Chondrocyte (in vitro differentiated cells): Measurements from ENCODE around the gene NOVA2. TPM values are rescaled to one million over a fixed set of nuclear protein-coding genes. Genes with fewer than 3 reads are reported as not detected.
A peak's percentile ranks its signal among the peaks of the same experiment; 100 is the strongest.

Experiments used
- DNase-seq: peaks from one replicate; pipeline ENCODE4 v3.0.0; 2021; ENCODE audit warnings: mixed read lengths, low spot score
- H3K27ac Mint-ChIP-seq: one replicate; pipeline ENCODE4 v1.8.0; 2021; ENCODE audit warnings: mild to moderate bottlenecking, moderate library complexity, mixed read lengths; ENCODE audit not compliant: unreplicated experiment
- H3K27me3 Mint-ChIP-seq: 2 replicates; pipeline ENCODE4 v1.8.0; 2021; ENCODE audit warnings: low read depth, mixed read lengths
- H3K36me3 Mint-ChIP-seq: 2 replicates; pipeline ENCODE4 v1.8.0; 2021; ENCODE audit warnings: low read depth, mixed read lengths
- H3K4me1 Mint-ChIP-seq: 2 replicates; pipeline ENCODE4 v1.8.0; 2021; ENCODE audit warnings: low read depth, mild to moderate bottlenecking, mixed read lengths
- H3K4me3 Mint-ChIP-seq: one replicate; pipeline ENCODE4 v1.8.0; 2021; ENCODE audit warnings: mild to moderate bottlenecking, moderate library complexity, mixed read lengths; ENCODE audit not compliant: unreplicated experiment
- H3K9me3 Mint-ChIP-seq: 2 replicates; pipeline ENCODE4 v1.8.0; 2021; ENCODE audit warnings: low read depth, mixed read lengths
- CTCF ChIP-seq: fragments of 200-600 bp; sonication (generic); IDR thresholded peaks from 2 replicates; pipeline ENCODE4 v1.5.0; 2021; ENCODE audit warnings: antibody characterized with exemption, mild to moderate bottlenecking, moderate library complexity
- total RNA-seq: library from RNA; stranded (reverse); gene quantifications from 3 replicates; pipeline ENCODE4 v1.2.1, GENCODE V29; 2021

The NOVA2 gene
- total RNA-seq, 1 donor from 2014 or later, result 0.22 TPM

DNA sequence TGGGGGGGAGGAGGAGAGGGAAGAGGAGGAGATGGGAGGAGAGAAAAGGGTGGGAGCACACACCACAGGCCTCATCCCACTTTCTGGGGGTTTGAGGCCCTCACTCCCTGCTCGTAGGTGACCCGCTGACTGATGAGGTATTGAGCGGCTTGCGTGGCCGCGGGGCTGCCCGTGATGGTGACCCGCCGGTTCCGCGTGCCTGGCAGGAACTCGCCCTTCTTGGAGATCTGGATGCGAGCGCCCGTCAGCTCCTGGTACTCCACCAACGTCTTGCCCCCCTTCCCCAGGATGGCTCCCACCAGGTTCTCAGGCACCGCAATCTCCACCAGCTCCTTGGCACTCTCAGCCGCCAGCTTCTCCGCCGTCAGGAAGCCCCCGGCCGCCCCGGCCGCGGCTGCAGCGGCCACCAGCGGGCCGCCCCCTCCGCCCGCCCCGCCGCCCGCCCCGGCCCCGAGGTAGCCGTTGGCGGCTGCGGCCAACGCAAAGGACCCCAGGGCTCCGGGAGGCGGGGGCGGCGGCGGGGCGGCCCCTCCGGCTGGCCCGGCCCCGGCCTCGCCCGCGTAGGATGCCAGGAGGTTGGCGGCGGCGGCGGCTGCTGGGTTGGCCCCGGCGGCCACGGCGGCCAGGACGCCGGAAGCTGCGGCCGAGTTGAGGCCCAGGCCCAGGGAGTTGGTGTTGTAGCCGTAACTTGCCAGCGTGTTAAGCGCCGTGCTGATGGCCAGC is 33.7 kb downstream of the NOVA2 start:
- Mint-ChIP-seq H3K4me3 (no peak overlapping the region), H3K27me3 (peaks cover 50% of the 10 kb centered on the region), H3K9me3 (no peaks in the 10 kb centered on the region), H3K36me3 (peaks cover 2% of the 10 kb centered on the region), H3K27ac (no peak overlapping the region), H3K4me1 (no peaks in the 10 kb centered on the region)
- peak; percentile 80 for DNase-seq
- no peak for TF ChIP-seq CTCF

DNA sequence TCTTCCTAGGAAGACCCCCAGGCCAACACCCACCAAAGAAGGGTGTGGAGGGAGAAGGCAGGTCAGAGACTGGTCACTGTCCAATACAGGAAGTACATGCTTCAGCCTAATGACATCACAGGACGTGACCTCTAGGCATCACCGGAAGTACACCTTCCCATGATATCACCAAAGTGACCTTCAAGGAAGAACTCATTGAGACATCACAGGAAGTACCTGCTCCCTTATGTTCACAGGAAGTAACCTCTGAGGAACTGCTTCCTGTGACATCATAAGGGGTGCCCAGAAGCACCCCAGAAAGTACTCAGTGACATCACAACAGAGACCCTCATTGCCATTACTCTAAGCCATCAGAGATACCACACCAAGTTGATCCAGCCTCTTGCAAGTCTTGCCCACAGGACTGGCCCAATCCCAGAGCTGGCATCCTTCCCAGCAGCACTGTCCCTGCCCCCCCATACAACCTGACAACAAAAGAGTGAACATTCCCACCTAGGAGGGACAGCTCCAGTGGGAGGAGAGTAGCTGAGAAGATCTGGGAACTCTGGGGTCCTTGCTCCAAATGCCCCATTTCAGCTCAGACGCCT is 34.8 kb downstream of the NOVA2 start:
- DNase-seq, result peak; percentile 20
- TF ChIP-seq CTCF, result no peak
- Mint-ChIP-seq H3K27me3 (peaks cover 53% of the 10 kb centered on the region), H3K4me3 (no peak overlapping the region), H3K27ac (no peak overlapping the region), H3K9me3 (no peaks in the 10 kb centered on the region), H3K4me1 (no peaks in the 10 kb centered on the region), H3K36me3 (peaks cover 2% of the 10 kb centered on the region)

GRCh38 chr19:45935267-45935666 is 38.4 kb downstream of the NOVA2 start:
- H3K4me1 Mint-ChIP-seq, result no peaks in the 10 kb centered on the region
- peaks cover 2% of the 10 kb centered on the region for H3K36me3 Mint-ChIP-seq
- no peaks in the 10 kb centered on the region for H3K9me3 Mint-ChIP-seq
- H3K4me3 Mint-ChIP-seq, result no peak overlapping the region
- H3K27me3 Mint-ChIP-seq, result peaks cover 60% of the 10 kb centered on the region
- DNase-seq, result no peak
- no peak for TF ChIP-seq CTCF
- H3K27ac Mint-ChIP-seq, result no peak overlapping the region

- TF ChIP-seq CTCF, result no peak
- H3K4me1 Mint-ChIP-seq, result no peaks in the 10 kb centered on the region
- peaks cover 66% of the 10 kb centered on the region for H3K27me3 Mint-ChIP-seq
- DNase-seq, result no peak
- peaks cover 2% of the 10 kb centered on the region for H3K36me3 Mint-ChIP-seq
- H3K9me3 Mint-ChIP-seq, result no peaks in the 10 kb centered on the region
- no peak overlapping the region for H3K27ac Mint-ChIP-seq
- no peak overlapping the region for H3K4me3 Mint-ChIP-seq
Observed at GRCh38 chr19:45934551-45935230, 39.0 kb downstream of the NOVA2 start.

GRCh38 chr19:45933759-45934158 is 39.9 kb downstream of the NOVA2 start:
- no peaks in the 10 kb centered on the region for H3K9me3 Mint-ChIP-seq
- H3K27ac Mint-ChIP-seq, result no peak overlapping the region
- no peak for DNase-seq
- no peak for TF ChIP-seq CTCF
- no peaks in the 10 kb centered on the region for H3K4me1 Mint-ChIP-seq
- H3K27me3 Mint-ChIP-seq, result peaks cover 67% of the 10 kb centered on the region
- no peak overlapping the region for H3K4me3 Mint-ChIP-seq
- peaks cover 2% of the 10 kb centered on the region for H3K36me3 Mint-ChIP-seq
